Sigmoid colon (tissue), 7 donors: Measurements from ENCODE around the gene ACCSL. TPM values are rescaled to one million over a fixed set of nuclear protein-coding genes. Genes with fewer than 3 reads are reported as not detected.

Experiments used
- DNase-seq: peaks from one replicate; pipeline ENCODE4 v3.0.0-alpha.2; 2019
- H3K27ac ChIP-seq, 4 donors: fragments of 200-600 bp; sonication (generic); one replicate each; pipeline ENCODE4 v1.5.1; 2016 to 2019; ENCODE audit warnings: mild to moderate bottlenecking in 1 of 4
- H3K27me3 ChIP-seq, 3 donors: fragments of 200-600 bp; sonication (generic); one replicate each; pipeline ENCODE4 v1.5.1; 2019; ENCODE audit warnings: mild to moderate bottlenecking in 1 of 3
- H3K36me3 ChIP-seq, 4 donors: fragments of 200-600 bp; sonication (generic); one replicate each; pipeline ENCODE4 v1.5.1; 2016 to 2019
- H3K4me1 ChIP-seq, 4 donors: fragments of 200-600 bp; sonication (generic); one replicate each; pipeline ENCODE4 v1.5.1; 2017 to 2019
- H3K4me3 ChIP-seq, 4 donors: fragments of 200-600 bp; sonication (generic); one replicate each; pipeline ENCODE4 v1.5.1; 2017 to 2019; ENCODE audit warnings: mild to moderate bottlenecking in 2 of 4, moderate library complexity in 1 of 4
- H3K9me3 ChIP-seq, 4 donors: fragments of 200-600 bp in 3 of 4; sonication (generic) in 3 of 4; one replicate each; pipeline versions ENCODE4 v1.5.1 to v1.6.1; 2013 to 2019
- CTCF ChIP-seq, 4 experiments: fragments of 450-650 bp in 3 of 4; fragments of 200-600 bp in 1 of 4; IDR thresholded peaks; one replicate each; pipeline ENCODE4 v1.5.1; 2016 to 2019; ENCODE audit warnings: antibody characterized with exemption in 4 of 4, mild to moderate bottlenecking in 3 of 4, moderate library complexity in 2 of 4
- EP300 ChIP-seq, 4 donors: sonication (generic); formaldehyde crosslinking; IDR thresholded peaks; one replicate each; pipeline ENCODE4 v1.6.1; 2017; ENCODE audit warnings: antibody characterized with exemption in 4 of 4
- POLR2A ChIP-seq, 2 donors: fragments of 450-650 bp; IDR thresholded peaks; one replicate each; pipeline ENCODE4 v1.6.1; 2016; ENCODE audit warnings: antibody characterized with exemption in 2 of 2, mild to moderate bottlenecking in 2 of 2, moderate library complexity in 2 of 2
- POLR2AphosphoS5 ChIP-seq, 4 donors: sonication (generic); formaldehyde crosslinking; IDR thresholded peaks; one replicate each; pipeline ENCODE4 v1.6.1; 2017; ENCODE audit warnings: antibody characterized with exemption in 4 of 4
- WGBS, 2 donors: extraction: QIAGEN DNeasy Blood & Tissue Kit; methylation state at CpG; one replicate each; pipeline ENCODE4 v1.1.7; 2013; 5-methylcytosine and 5-hydroxymethylcytosine counted together
- intact Hi-C: fragments of 100-400 bp; cut with DNase I; formaldehyde crosslinking; loops from one replicate; pipeline ENCODE4 v1.15.1; 2023
- polyA plus RNA-seq, 3 donors: library from polyadenylated mRNA; stranded (reverse); fragments of 200-250 nt; gene quantifications; one replicate each; pipeline ENCODE4 v1.2.3, GENCODE V29; 2013
- total RNA-seq, 4 donors: library from RNA; depleted of rRNA; stranded (reverse); fragments of >200 nt; gene quantifications; one replicate each; pipeline ENCODE4 v1.1.0, GENCODE V29; 2016
- donor health status: healthy with polysubstance abuse.
- donor health status: Bipolar disorder and iron deficiency.
- donor health status: healthy.

ACCSL gene
- total and polyA plus RNA-seq, 7 donors, result 0.27 TPM; not detected in 6

- Histone ChIP-seq H3K9me3 (no peaks in the 10 kb centered on the region), H3K27ac (peak overlapping the region; percentile 91 to 95 (median 92)), H3K27me3 (no peaks in the 10 kb centered on the region), H3K4me3 (peak overlapping the region; percentile 67 to 76 (median 74)), H3K4me1 (peaks cover 0 to 21% (median 15%) of the 10 kb centered on the region in 4 donors), H3K36me3 (peaks cover 0 to 10% (median 2%) of the 10 kb centered on the region in 4 donors)
- intact Hi-C loops, result no loop called here
- TF ChIP-seq POLR2AphosphoS5 (IDR thresholded peaks at IDR 0.05) (no peak), CTCF (IDR thresholded peaks at IDR 0.05) (no peak), POLR2A (IDR thresholded peaks at IDR 0.05) (no peak), EP300 (IDR thresholded peaks at IDR 0.05) (no peak)
- 1 to 30% methylated on average over 10 of the region's 10 CpGs for WGBS, 2 donors
- peak; percentile 66 for DNase-seq
Observed at GRCh38 chr11:44066732-44067141, 19.0 kb downstream of the ACCSL start.

- no peaks in the 10 kb centered on the region for H3K27me3 ChIP-seq
- no peak for TF ChIP-seq EP300 (IDR thresholded peaks at IDR 0.05)
- no peak for TF ChIP-seq POLR2A (IDR thresholded peaks at IDR 0.05)
- no peak for TF ChIP-seq POLR2AphosphoS5 (IDR thresholded peaks at IDR 0.05)
- no peak for TF ChIP-seq CTCF (IDR thresholded peaks at IDR 0.05)
- WGBS, 2 donors, result 67 to 75% methylated on average over 5 of the region's 5 CpGs
- H3K4me1 ChIP-seq, result peaks cover 0 to 21% (median 15%) of the 10 kb centered on the region in 4 donors
- peak overlapping the region in 3 of 4 donors; percentile 91 to 93 (median 92) for H3K27ac ChIP-seq
- DNase-seq, result no peak
- peaks cover 0 to 16% (median 2%) of the 10 kb centered on the region in 4 donors for H3K36me3 ChIP-seq
- H3K9me3 ChIP-seq, result no peaks in the 10 kb centered on the region
- peak overlapping the region in 3 of 4 donors; percentile 67 to 76 (median 73) for H3K4me3 ChIP-seq
- intact Hi-C loops, result no loop called here
Observed at GRCh38 chr11:44067266-44067665, 19.5 kb downstream of the ACCSL start.

- Histone ChIP-seq H3K27me3 (no peaks in the 10 kb centered on the region), H3K27ac (no peak overlapping the region), H3K36me3 (peaks cover 0 to 25% (median 2%) of the 10 kb centered on the region in 4 donors), H3K4me3 (no peak overlapping the region), H3K9me3 (no peaks in the 10 kb centered on the region), H3K4me1 (peaks cover 0 to 21% (median 15%) of the 10 kb centered on the region in 4 donors)
- DNase-seq, result no peak
- WGBS, 2 donors, result 95 to 99% methylated on average over 2 of the region's 2 CpGs
- TF ChIP-seq POLR2AphosphoS5 (IDR thresholded peaks at IDR 0.05) (no peak), EP300 (IDR thresholded peaks at IDR 0.05) (no peak), POLR2A (IDR thresholded peaks at IDR 0.05) (no peak), CTCF (IDR thresholded peaks at IDR 0.05) (no peak)
- intact Hi-C loops, result no loop called here
Observed at GRCh38 chr11:44068180-44068579, 20.4 kb downstream of the ACCSL start.

GRCh38 chr11:44071157-44071556 is 23.4 kb downstream of the ACCSL start:
- 86 to 90% methylated on average over 3 of the region's 3 CpGs for WGBS, 2 donors
- Histone ChIP-seq H3K27ac (no peak overlapping the region), H3K9me3 (no peaks in the 10 kb centered on the region), H3K27me3 (no peaks in the 10 kb centered on the region), H3K4me1 (peaks cover 0 to 16% (median 11%) of the 10 kb centered on the region in 4 donors), H3K36me3 (peaks cover 0 to 51% (median 4%) of the 10 kb centered on the region in 4 donors), H3K4me3 (no peak overlapping the region)
- TF ChIP-seq EP300 (IDR thresholded peaks at IDR 0.05) (no peak), POLR2A (IDR thresholded peaks at IDR 0.05) (no peak)
- no peak for DNase-seq
- intact Hi-C loops, result no loop called here

GRCh38 chr11:44072757-44073658 is 25.2 kb downstream of the ACCSL start:
- no peak for TF ChIP-seq EP300 (IDR thresholded peaks at IDR 0.05)
- no peak for TF ChIP-seq POLR2A (IDR thresholded peaks at IDR 0.05)
- TF ChIP-seq POLR2AphosphoS5 (IDR thresholded peaks at IDR 0.05), result no peak
- no peak for TF ChIP-seq CTCF (IDR thresholded peaks at IDR 0.05)

More at GRCh38 chr11:44072757-44073658, 25.2 kb downstream of the ACCSL start:
- no peak for DNase-seq
- 94 to 95% methylated on average over 8 of the region's 8 CpGs for WGBS, 2 donors
- Histone ChIP-seq H3K4me1 (peaks cover 0 to 1% (median 0%) of the 10 kb centered on the region in 4 donors), H3K36me3 (peaks cover 0 to 62% (median 4%) of the 10 kb centered on the region in 4 donors), H3K9me3 (no peaks in the 10 kb centered on the region), H3K27ac (no peak overlapping the region), H3K4me3 (no peak overlapping the region), H3K27me3 (no peaks in the 10 kb centered on the region)
- intact Hi-C loops, result no loop called here
